Gastrocnemius medialis (tissue), 4 donors: ENCODE data around the gene FNDC11.

Experiments
- CTCF ChIP-seq, 5 experiments: fragments of 450-650 bp in 3 of 5; fragments of 200-600 bp in 2 of 5; sonication (generic) in 2 of 5; IDR thresholded peaks in 4 of 5; conservative IDR thresholded peaks in 1 of 5; 1 replicate in 4 of 5; 2 replicates in 1 of 5; pipeline ENCODE4 v1.5.1; 2016 to 2019; ENCODE audit warnings: antibody characterized with exemption in 5 of 5, mild to moderate bottlenecking in 3 of 5, moderate library complexity in 3 of 5
- POLR2A ChIP-seq, 2 donors: fragments of 450-650 bp; IDR thresholded peaks; one replicate each; pipeline ENCODE4 v1.6.1; 2017; ENCODE audit warnings: antibody characterized with exemption in 2 of 2, mild to moderate bottlenecking in 2 of 2, moderate library complexity in 2 of 2

GRCh38 chr20:63545814-63546213 lies 8.1 kb upstream of the FNDC11 start:
- no peak for TF ChIP-seq CTCF (IDR thresholded peaks at IDR 0.05 in 4 of 5, conservative IDR thresholded peaks at IDR 0.05 in 1 of 5)
- no peak for TF ChIP-seq POLR2A (IDR thresholded peaks at IDR 0.05)
